ENCODE measurements around the gene DLK1.

Gene DLK1

GRCh38 chr14:100733152-100733850 is 6.6 kb downstream of the DLK1 start:
- no peak for DNase-seq (ENCODE audit: low spot score)

- DNase-seq (ENCODE audit: low spot score): no peak
These were observed 7.6 kb downstream of the DLK1 start for GRCh38 chr14:100734031-100734990.

- no peak for DNase-seq (ENCODE audit: low spot score)
These were observed 8.6 kb downstream of the DLK1 start for GRCh38 chr14:100735271-100735670.

GRCh38 chr14:100736269-100737180 is 9.8 kb downstream of the DLK1 start:
- DNase-seq (ENCODE audit: low spot score): no peak

GRCh38 chr14:100737526-100737925 is 10.8 kb downstream of the DLK1 start:
- no peak for DNase-seq (ENCODE audit: low spot score)

- no peak for DNase-seq (ENCODE audit: low spot score)
These were observed 11.6 kb downstream of the DLK1 start for GRCh38 chr14:100738269-100738691.

- DNase-seq (ENCODE audit: low spot score): no peak
These were observed 12.0 kb downstream of the DLK1 start for GRCh38 chr14:100738704-100739131.

GRCh38 chr14:100739306-100739705 is 12.6 kb downstream of the DLK1 start:
- DNase-seq (ENCODE audit: low spot score): no peak

- no peak for DNase-seq (ENCODE audit: low spot score)
These were observed 13.6 kb downstream of the DLK1 start for GRCh38 chr14:100740196-100740825.

- DNase-seq (ENCODE audit: low spot score): no peak
These were observed 14.2 kb downstream of the DLK1 start for GRCh38 chr14:100740929-100741328.

GRCh38 chr14:100741966-100742365 is 15.3 kb downstream of the DLK1 start:
- no peak for DNase-seq (ENCODE audit: low spot score)

GRCh38 chr14:100746326-100746725 is 19.6 kb downstream of the DLK1 start:
- no peak for DNase-seq (ENCODE audit: low spot score)

GRCh38 chr14:100747021-100747586 is 20.4 kb downstream of the DLK1 start:
- no peak for DNase-seq (ENCODE audit: low spot score)

- no peak for DNase-seq (ENCODE audit: low spot score)
These were observed 21.0 kb downstream of the DLK1 start for GRCh38 chr14:100747736-100748135.

GRCh38 chr14:100748403-100748802 is 21.7 kb downstream of the DLK1 start:
- no peak for DNase-seq (ENCODE audit: low spot score)

GRCh38 chr14:100748944-100749343 is 22.3 kb downstream of the DLK1 start:
- DNase-seq (ENCODE audit: low spot score): no peak

GRCh38 chr14:100749967-100750597 is 23.4 kb downstream of the DLK1 start:
- DNase-seq (ENCODE audit: low spot score): no peak

GRCh38 chr14:100750762-100751699 is 24.3 kb downstream of the DLK1 start:
- no peak for DNase-seq (ENCODE audit: low spot score)

GRCh38 chr14:100754020-100754419 is 27.3 kb downstream of the DLK1 start:
- no peak for DNase-seq (ENCODE audit: low spot score)

- peak; percentile 17 for DNase-seq (ENCODE audit: low spot score)
These were observed 29.0 kb downstream of the DLK1 start for GRCh38 chr14:100755649-100756048.

Measured in LoVo (cell line).